Colonic mucosa (tissue), 4 donors: ENCODE results near the gene MAOB. TPM values are rescaled to one million over a fixed set of nuclear protein-coding genes. Genes with fewer than 3 reads are reported as not detected.

Experiments
- DNase-seq: peaks from one replicate; pipeline ENCODE4 v3.0.0-alpha.2; 2020
- H3K27ac ChIP-seq: fragments of 200-600 bp; one replicate; pipeline ENCODE4 v1.8.0; 2021
- H3K27me3 ChIP-seq: fragments of 200-600 bp; one replicate; pipeline ENCODE4 v1.8.0; 2021
- H3K36me3 ChIP-seq: fragments of 200-600 bp; one replicate; pipeline ENCODE4 v1.8.0; 2021
- H3K4me1 ChIP-seq: fragments of 200-600 bp; one replicate; pipeline ENCODE4 v1.8.0; 2021; ENCODE audit warnings: mild to moderate bottlenecking
- H3K4me3 ChIP-seq: fragments of 200-600 bp; one replicate; pipeline ENCODE4 v1.8.0; 2021
- H3K9ac ChIP-seq, 2 donors: one replicate each; pipeline ENCODE4 v1.7.0; 2013; ENCODE audit warnings: control low read depth in 2 of 2, low read depth in 2 of 2, low read length in 2 of 2
- H3K9me3 ChIP-seq: fragments of 200-600 bp; one replicate; pipeline ENCODE4 v1.8.0; 2021
- intact Hi-C: fragments of 100-400 bp; cut with DNase I; formaldehyde crosslinking; loops from one replicate; pipeline ENCODE4 v1.14.1; 2022
- total RNA-seq, 2 donors: library from RNA; stranded (reverse); fragmentation: NEBNext Ultra II Directional in 1 of 2; extraction: Animal tissue kit (Norgen Biotek cat#: 25700) in 1 of 2; gene quantifications; one replicate each; pipeline ENCODE4 v1.2.1, GENCODE V29; 2021
- TF ChIP-seq, protein P1 (sequence below): fragments of 200-600 bp; IDR thresholded peaks from one replicate; pipeline ENCODE4 v1.8.0; 2022; ENCODE audit warnings: antibody characterized with exemption, mild to moderate bottlenecking
- donor health status: healthy.
- donor health status: DM: no; HTN: no; CAD: no.
- donor health status: DM: no; HTN: no; CAD: no.

MAOB gene
- total RNA-seq, 2 donors from 2014 or later = 4.4 to 9.2 TPM

DNA sequence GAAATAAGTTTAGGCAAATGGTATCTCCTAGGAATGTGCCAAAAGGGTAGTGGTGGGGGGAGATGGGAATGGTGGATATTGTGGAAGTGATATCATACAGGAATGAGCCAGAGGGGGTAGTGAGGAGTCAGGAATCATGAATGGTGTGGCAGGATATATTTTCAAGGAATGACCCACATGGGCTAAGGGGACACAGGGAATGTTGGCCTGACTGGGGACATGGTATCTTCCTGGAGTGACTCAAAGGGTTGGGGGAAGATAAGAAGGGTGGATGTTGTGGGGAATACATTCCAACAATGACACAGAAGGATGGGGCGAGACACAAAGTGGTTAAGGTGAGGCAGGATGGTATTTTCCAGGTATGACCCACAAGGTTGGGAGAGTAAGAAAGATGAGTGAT, 165.6 kb downstream of the MAOB start:
- no peaks in the 10 kb centered on the region for H3K9me3 ChIP-seq
- TF ChIP-seq, protein P1, sequence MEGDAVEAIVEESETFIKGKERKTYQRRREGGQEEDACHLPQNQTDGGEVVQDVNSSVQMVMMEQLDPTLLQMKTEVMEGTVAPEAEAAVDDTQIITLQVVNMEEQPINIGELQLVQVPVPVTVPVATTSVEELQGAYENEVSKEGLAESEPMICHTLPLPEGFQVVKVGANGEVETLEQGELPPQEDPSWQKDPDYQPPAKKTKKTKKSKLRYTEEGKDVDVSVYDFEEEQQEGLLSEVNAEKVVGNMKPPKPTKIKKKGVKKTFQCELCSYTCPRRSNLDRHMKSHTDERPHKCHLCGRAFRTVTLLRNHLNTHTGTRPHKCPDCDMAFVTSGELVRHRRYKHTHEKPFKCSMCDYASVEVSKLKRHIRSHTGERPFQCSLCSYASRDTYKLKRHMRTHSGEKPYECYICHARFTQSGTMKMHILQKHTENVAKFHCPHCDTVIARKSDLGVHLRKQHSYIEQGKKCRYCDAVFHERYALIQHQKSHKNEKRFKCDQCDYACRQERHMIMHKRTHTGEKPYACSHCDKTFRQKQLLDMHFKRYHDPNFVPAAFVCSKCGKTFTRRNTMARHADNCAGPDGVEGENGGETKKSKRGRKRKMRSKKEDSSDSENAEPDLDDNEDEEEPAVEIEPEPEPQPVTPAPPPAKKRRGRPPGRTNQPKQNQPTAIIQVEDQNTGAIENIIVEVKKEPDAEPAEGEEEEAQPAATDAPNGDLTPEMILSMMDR = no peak
- no peak overlapping the region for H3K9ac ChIP-seq
- H3K36me3 ChIP-seq = no peaks in the 10 kb centered on the region
- DNase-seq = no peak
- no peak overlapping the region for H3K4me3 ChIP-seq
- H3K4me1 ChIP-seq = no peaks in the 10 kb centered on the region
- H3K27ac ChIP-seq = no peak overlapping the region
- H3K27me3 ChIP-seq = no peaks in the 10 kb centered on the region
- intact Hi-C loops = no loop called here

Other genes starting within 250 kb of the MAOB start
- 100 to 1,000 TPM; 307 to 349 TPM for gene MAOA, start 226.2 kb downstream of the MAOB start, total RNA-seq
- under 1 TPM in 1 of 2 donors, not detected in 1; 0.16 TPM for gene NDP, start 90.9 kb upstream of the MAOB start, total RNA-seq